GM12878 (cell line): ENCODE data around the gene MYL3. TPM values are rescaled to one million over a fixed set of nuclear protein-coding genes. Genes with fewer than 3 reads are reported as not detected.

Source experiments
- BCLAF1 ChIP-seq: fragments of 450-650 bp; IDR thresholded peaks from 2 replicates; pipeline ENCODE4 v1.6.1; 2017; ENCODE audit warnings: antibody characterized with exemption, mild to moderate bottlenecking, moderate library complexity
- BHLHE40 ChIP-seq, 2 experiments: fragments of 450-650 bp in 1 of 2; IDR thresholded peaks; 2 replicates each; pipeline ENCODE4 v1.6.1; 2011 to 2017; ENCODE audit warnings: low read depth in 2 of 2, borderline replicate concordance in 1 of 2, improper control_type of control experiment in 1 of 2, low read length in 1 of 2, mild to moderate bottlenecking in 1 of 2
- CHD2 ChIP-seq: IDR thresholded peaks from 2 replicates; pipeline ENCODE4 v1.6.1; 2011; ENCODE audit warnings: low read depth, low read length, improper control_type of control experiment, borderline replicate concordance
- KDM1A ChIP-seq: fragments of 200-600 bp; sonication (generic); IDR thresholded peaks from 2 replicates; pipeline ENCODE4 v1.6.1; 2016; ENCODE audit warnings: borderline replicate concordance
- NFIC ChIP-seq: IDR thresholded peaks from 2 replicates; pipeline ENCODE4 v1.6.1; 2012; ENCODE audit warnings: low read depth, mild to moderate bottlenecking, inconsistent platforms, low read length, moderate library complexity
- RAD51 ChIP-seq: fragments of 450-650 bp; IDR thresholded peaks from 2 replicates; pipeline ENCODE4 v1.6.1; 2016; ENCODE audit warnings: moderate library complexity, mild to moderate bottlenecking, inconsistent platforms
- STAT3 ChIP-seq: IDR thresholded peaks from 2 replicates; pipeline ENCODE4 v1.6.1; 2011; ENCODE audit warnings: low read depth, low read length, improper control_type of control experiment
- USF2 ChIP-seq: IDR thresholded peaks from 2 replicates; pipeline ENCODE4 v1.6.1; 2011; ENCODE audit warnings: low read depth, low read length, improper control_type of control experiment, borderline replicate concordance
- ZBTB40 ChIP-seq: fragments of 450-650 bp; IDR thresholded peaks from 2 replicates; pipeline ENCODE4 v1.6.1; 2016; ENCODE audit warnings: mild to moderate bottlenecking, moderate library complexity, borderline replicate concordance
- ZNF592 ChIP-seq: fragments of 450-650 bp; IDR thresholded peaks from 2 replicates; pipeline ENCODE4 v1.6.1; 2017; ENCODE audit warnings: mild to moderate bottlenecking, moderate library complexity
- ZSCAN29 ChIP-seq: fragments of 450-650 bp; IDR thresholded peaks from 2 replicates; pipeline ENCODE4 v1.6.1; 2017; ENCODE audit warnings: mild to moderate bottlenecking, moderate library complexity
- polyA plus RNA-seq, 11 experiments: library from polyadenylated mRNA; depleted of rRNA in 4 of 11; unstranded in 6 of 11; stranded (reverse) in 5 of 11; fragments of >200 nt; fragmentation: Nextera tagmentation in 4 of 11; fragmentation: Illumina TruSeq in 1 of 11; extraction: Ambion mirVana in 4 of 11; extraction: Trizol in 1 of 11; gene quantifications; 1 replicate in 1 of 11; 2 replicates in 10 of 11; pipeline versions ENCODE4 v1.2.1 to v1.2.3, GENCODE V29; 2011 to 2016; ENCODE audit warnings: inconsistent platforms in 2 of 11, missing spikeins in 2 of 11, low read depth in 1 of 11
- total RNA-seq, 4 experiments: library from RNA; depleted of rRNA in 3 of 4; stranded (reverse); fragments of >200 nt in 3 of 4; fragmentation: Illumina TruSeq in 1 of 4; extraction: Trizol in 1 of 4; gene quantifications; 2 replicates each; pipeline versions ENCODE4 v1.2.1 to v1.2.3, GENCODE V29; 2013 to 2021

MYL3 gene
- total and polyA plus RNA-seq, 10 of the 15 experiments (the other 5 are each of a cell fraction or from before 2014, with no cell fraction given), result 0.40 TPM; not detected in 9

GRCh38 chr3:46868287-46868686 lies 5.0 kb upstream of the MYL3 start (continued):
- no peak for TF ChIP-seq ZNF592
- no peak for TF ChIP-seq CHD2
- no peak for TF ChIP-seq RAD51
- TF ChIP-seq USF2, result no peak
- TF ChIP-seq ZSCAN29, result no peak
- no peak for TF ChIP-seq NFIC
- no peak for TF ChIP-seq STAT3
- TF ChIP-seq BHLHE40 (IDR thresholded peaks at IDR 0.05; ENCODE audit: borderline replicate concordance in 1 of 2, low read depth in 2 of 2, low read length in 1 of 2), result no peak
- TF ChIP-seq ZBTB40, result no peak
- no peak for TF ChIP-seq BCLAF1
- TF ChIP-seq KDM1A, result no peak
